HepG2 (cell line): ENCODE measurements around the gene FAM118A. TPM values are rescaled to one million over a fixed set of nuclear protein-coding genes. Genes with fewer than 3 reads are reported as not detected.
A peak's percentile ranks its signal among the peaks of the same experiment; 100 is the strongest.

Experiments used
- AFF4 ChIP-seq: sonication (generic); formaldehyde crosslinking; IDR thresholded peaks from 2 replicates; pipeline ENCODE4 v1.4.0; 2020; ENCODE audit warnings: missing genetic modification reagents
- CEBPG ChIP-seq: IDR thresholded peaks from 2 replicates; pipeline ENCODE4 v1.6.1; 2016
- EP300 ChIP-seq, 3 experiments: sonication (generic) in 1 of 3; formaldehyde crosslinking in 1 of 3; IDR thresholded peaks; 2 replicates each; pipeline versions ENCODE4 v1.5.1 to v1.6.1; 2011 to 2020; ENCODE audit warnings: low read depth in 2 of 3, low read length in 2 of 3, borderline replicate concordance in 1 of 3, improper control_type of control experiment in 1 of 3, mild to moderate bottlenecking in 1 of 3, missing genetic modification reagents in 1 of 3, moderate library complexity in 1 of 3
- GRHL1 ChIP-seq: sonication (generic); formaldehyde crosslinking; conservative IDR thresholded peaks from 2 replicates; pipeline ENCODE4 v1.8.0; 2022; ENCODE audit warnings: missing genetic modification reagents
- GTF3A ChIP-seq: sonication (generic); formaldehyde crosslinking; conservative IDR thresholded peaks from 2 replicates; pipeline ENCODE4 v1.4.0; 2020; ENCODE audit warnings: mild to moderate bottlenecking, missing genetic modification reagents
- HNF4A ChIP-seq: sonication (generic); formaldehyde crosslinking; IDR thresholded peaks from 2 replicates; pipeline ENCODE4 v1.4.0; 2020; ENCODE audit warnings: missing genetic modification reagents
- HNRNPL ChIP-seq: fragments of 200-400 bp; formaldehyde crosslinking; IDR thresholded peaks from 2 replicates; pipeline ENCODE4 v1.6.1; 2017; ENCODE audit warnings: mild to moderate bottlenecking, low read depth, low read length
- JUND ChIP-seq: sonication (generic); formaldehyde crosslinking; IDR thresholded peaks from 2 replicates; pipeline ENCODE4 v1.8.0; 2022; ENCODE audit warnings: mild to moderate bottlenecking, missing genetic modification reagents
- KLF11 ChIP-seq: IDR thresholded peaks from 2 replicates; pipeline ENCODE4 v1.6.1; 2016; ENCODE audit warnings: missing compliant biosample characterization
- MLLT10 ChIP-seq: sonication (generic); formaldehyde crosslinking; IDR thresholded peaks from 2 replicates; pipeline ENCODE4 v1.4.0; 2020; ENCODE audit warnings: missing genetic modification reagents
- REL ChIP-seq: sonication (generic); formaldehyde crosslinking; conservative IDR thresholded peaks from 2 replicates; pipeline ENCODE4 v1.8.0; 2022; ENCODE audit warnings: mild to moderate bottlenecking, missing genetic modification reagents, moderate library complexity
- SMARCE1 ChIP-seq: fragments of 450-650 bp; IDR thresholded peaks from 2 replicates; pipeline ENCODE4 v1.6.1; 2017; ENCODE audit warnings: borderline replicate concordance
- SUZ12 ChIP-seq: fragments of 150-350 bp; IDR thresholded peaks from 2 replicates; pipeline ENCODE4 v1.6.1; 2014; ENCODE audit warnings: low read depth, low read length
- ZBTB1 ChIP-seq: sonication (generic); formaldehyde crosslinking; IDR thresholded peaks from 2 replicates; pipeline ENCODE4 v1.4.0; 2020; ENCODE audit warnings: missing genetic modification reagents, borderline replicate concordance
- ZBTB33 ChIP-seq: sonication (generic); formaldehyde crosslinking; IDR thresholded peaks from 2 replicates; pipeline ENCODE4 v1.4.0; 2020; ENCODE audit warnings: missing genetic modification reagents
- ZNF136 ChIP-seq: sonication (generic); formaldehyde crosslinking; IDR thresholded peaks from 2 replicates; pipeline ENCODE4 v1.8.1; 2022; ENCODE audit warnings: low read depth, mild to moderate bottlenecking, moderate library complexity, missing genetic modification reagents
- ZNF260 ChIP-seq: sonication (generic); formaldehyde crosslinking; IDR thresholded peaks from 2 replicates; pipeline ENCODE4 v1.4.0; 2020; ENCODE audit warnings: missing genetic modification reagents, low read depth, mild to moderate bottlenecking, borderline replicate concordance
- ZNF660 ChIP-seq: sonication (generic); formaldehyde crosslinking; IDR thresholded peaks from 2 replicates; pipeline ENCODE4 v1.5.1; 2020; ENCODE audit warnings: mild to moderate bottlenecking, low read depth, missing genetic modification reagents, borderline replicate concordance
- ZNF790 ChIP-seq: sonication (generic); formaldehyde crosslinking; IDR thresholded peaks from 2 replicates; pipeline ENCODE4 v1.8.0; 2022; ENCODE audit warnings: missing genetic modification reagents, mild to moderate bottlenecking, borderline replicate concordance
- ZNF83 ChIP-seq: sonication (generic); formaldehyde crosslinking; IDR thresholded peaks from 2 replicates; pipeline ENCODE4 v1.4.0; 2020; ENCODE audit warnings: missing genetic modification reagents, mild to moderate bottlenecking, borderline replicate concordance
- ZNF850 ChIP-seq: sonication (generic); formaldehyde crosslinking; conservative IDR thresholded peaks from 2 replicates; pipeline ENCODE4 v1.9.0; 2021; ENCODE audit warnings: mild to moderate bottlenecking, missing genetic modification reagents
- ZSCAN25 ChIP-seq: sonication (generic); formaldehyde crosslinking; IDR thresholded peaks from 2 replicates; pipeline ENCODE4 v1.8.0; 2022; ENCODE audit warnings: mild to moderate bottlenecking, missing genetic modification reagents
- polyA plus RNA-seq, 8 experiments: library from polyadenylated mRNA; depleted of rRNA in 3 of 8; stranded (reverse) in 7 of 8; unstranded in 1 of 8; fragments of >200 nt; fragmentation: Illumina TruSeq in 4 of 8; extraction: Trizol in 4 of 8; gene quantifications; 2 replicates each; pipeline versions ENCODE4 v1.2.1 to v1.2.3, GENCODE V29; 2011 to 2016; ENCODE audit warnings: low read depth in 4 of 8, missing spikeins in 1 of 8, mixed read lengths in 1 of 8; ENCODE audit not compliant: insufficient read depth in 1 of 8
- total RNA-seq, 5 experiments: library from RNA; depleted of rRNA; stranded (reverse); fragments of >200 nt; fragmentation: Illumina TruSeq; extraction: Trizol; gene quantifications; 2 replicates each; pipeline ENCODE4 v1.2.3, GENCODE V29; 2016; ENCODE audit warnings: low read depth in 1 of 5

Gene FAM118A
- total and polyA plus RNA-seq, 2 of the 13 experiments (the other 11 are each of a cell fraction or from before 2014, with no cell fraction given): 36.7 to 48.2 TPM

- TF ChIP-seq AFF4 (CRISPR knock-in tag): no peak
- TF ChIP-seq HNF4A (CRISPR knock-in tag): no peak
- TF ChIP-seq GRHL1 (CRISPR knock-in tag): no peak
- TF ChIP-seq SUZ12: no peak
- no peak for TF ChIP-seq CEBPG
- no peak for TF ChIP-seq ZNF850
- TF ChIP-seq GTF3A: no peak
- TF ChIP-seq EP300 (IDR thresholded peaks at IDR 0.05; ENCODE audit: low read depth in 2 of 2, low read length in 2 of 2): no peak
- no peak for TF ChIP-seq EP300 (CRISPR knock-in tag; IDR thresholded peaks at IDR 0.05; ENCODE audit: borderline replicate concordance)
- TF ChIP-seq KLF11 (CRISPR knock-in tag): no peak
- no peak for TF ChIP-seq REL (CRISPR knock-in tag)
- TF ChIP-seq ZNF83: no peak
- TF ChIP-seq ZBTB33 (CRISPR knock-in tag): no peak
- TF ChIP-seq ZNF136 (CRISPR knock-in tag): no peak
- peak; percentile 94 for TF ChIP-seq ZSCAN25 (CRISPR knock-in tag)
- no peak for TF ChIP-seq ZNF790
- TF ChIP-seq SMARCE1: no peak
- no peak for TF ChIP-seq ZBTB1 (CRISPR knock-in tag)
- TF ChIP-seq MLLT10 (CRISPR knock-in tag): no peak
- no peak; the same call in 1 of the 2 replicates for TF ChIP-seq JUND (CRISPR knock-in tag)
- no peak for TF ChIP-seq ZNF660 (CRISPR knock-in tag)
- TF ChIP-seq HNRNPL: peak; percentile 78
- no peak for TF ChIP-seq ZNF260 (CRISPR knock-in tag)
These were observed 24.3 kb upstream of the FAM118A start (continued) for GRCh38 chr22:45285263-45286058.
